ENCODE measurements around the gene ZGLP1. TPM values are rescaled to one million over a fixed set of nuclear protein-coding genes. Genes with fewer than 3 reads are reported as not detected.
A peak's percentile ranks its signal among the peaks of the same experiment; 100 is the strongest.

Gene ZGLP1
- total RNA-seq, 1 donor from 2014 or later: not detected

DNA sequence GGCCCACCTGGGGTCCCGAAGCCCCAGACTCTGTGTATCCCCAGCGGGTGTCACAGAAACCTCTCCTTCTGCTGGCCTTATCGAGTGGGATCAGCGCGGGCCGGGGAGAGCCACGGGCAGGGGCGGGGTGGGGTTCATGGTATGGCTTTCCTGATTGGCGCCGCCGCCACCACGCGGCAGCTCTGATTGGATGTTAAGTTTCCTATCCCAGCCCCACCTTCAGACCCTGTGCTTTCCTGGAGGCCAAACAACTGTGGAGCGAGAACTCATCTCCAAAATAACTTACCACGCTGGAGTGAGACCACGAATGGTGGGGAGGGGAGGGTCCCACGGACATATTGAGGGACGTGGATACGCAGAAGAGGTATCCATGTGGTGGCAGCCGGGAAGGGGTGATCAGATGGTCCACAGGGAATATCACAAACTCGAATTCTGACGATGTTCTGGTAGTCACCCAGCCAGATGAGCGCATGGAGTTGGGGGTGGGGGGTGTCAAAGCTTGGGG lies 20.9 kb downstream of the ZGLP1 start:
- no peak for TF ChIP-seq CTCF (IDR thresholded peaks at IDR 0.05)
- peaks cover 11% of the 10 kb centered on the region for H3K27me3 ChIP-seq
- intact Hi-C loops (cut with DNase I): no loop called here
- peaks cover 5 to 8% of the 10 kb centered on the region in 2 donors for H3K36me3 ChIP-seq
- no peaks in the 10 kb centered on the region for H3K9me3 ChIP-seq
- H3K4me3 ChIP-seq: peak overlapping the region; percentile 31 to 62
- H3K27ac ChIP-seq: no peak overlapping the region
- peaks cover 9 to 34% of the 10 kb centered on the region in 2 donors for H3K4me1 ChIP-seq
- DNase-seq (ENCODE audit: low spot score in 2 of 2): no peak

DNA sequence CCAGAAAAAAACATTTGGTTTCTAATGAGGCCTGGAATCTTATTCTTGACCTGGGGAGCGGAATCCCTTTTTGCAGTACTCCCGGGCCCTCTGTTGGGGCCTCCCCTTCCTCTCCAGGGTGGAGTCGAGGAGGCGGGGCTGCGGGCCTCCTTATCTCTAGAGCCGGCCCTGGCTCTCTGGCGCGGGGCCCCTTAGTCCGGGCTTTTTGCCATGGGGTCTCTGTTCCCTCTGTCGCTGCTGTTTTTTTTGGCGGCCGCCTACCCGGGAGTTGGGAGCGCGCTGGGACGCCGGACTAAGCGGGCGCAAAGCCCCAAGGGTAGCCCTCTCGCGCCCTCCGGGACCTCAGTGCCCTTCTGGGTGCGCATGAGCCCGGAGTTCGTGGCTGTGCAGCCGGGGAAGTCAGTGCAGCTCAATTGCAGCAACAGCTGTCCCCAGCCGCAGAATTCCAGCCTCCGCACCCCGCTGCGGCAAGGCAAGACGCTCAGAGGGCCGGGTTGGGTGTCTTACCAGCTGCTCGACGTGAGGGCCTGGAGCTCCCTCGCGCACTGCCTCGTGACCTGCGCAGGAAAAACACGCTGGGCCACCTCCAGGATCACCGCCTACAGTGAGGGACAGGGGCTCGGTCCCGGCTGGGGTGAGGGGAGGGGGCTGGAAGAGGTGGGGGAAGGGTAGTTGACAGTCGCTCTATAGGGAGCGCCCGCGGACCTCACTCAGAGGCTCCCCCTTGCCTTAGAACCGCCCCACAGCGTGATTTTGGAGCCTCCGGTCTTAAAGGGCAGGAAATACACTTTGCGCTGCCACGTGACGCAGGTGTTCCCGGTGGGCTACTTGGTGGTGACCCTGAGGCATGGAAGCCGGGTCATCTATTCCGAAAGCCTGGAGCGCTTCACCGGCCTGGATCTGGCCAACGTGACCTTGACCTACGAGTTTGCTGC lies 22.5 kb downstream of the ZGLP1 start, which contains the start of gene ICAM4:
ICAM4 (plus strand) TSS at position 153 of the 935 bp plus-strand sequence; CDS start at position 211, 58 bp downstream.
- peaks cover 5 to 8% of the 10 kb centered on the region in 2 donors for H3K36me3 ChIP-seq
- H3K9me3 ChIP-seq: no peaks in the 10 kb centered on the region
- peak within 1 kb of the TSS in 1 of 2 donors; percentile 43 for H3K4me3 ChIP-seq
- H3K27ac ChIP-seq: no peak within 1 kb of the TSS
- peaks cover 9 to 29% of the 10 kb centered on the region in 2 donors for H3K4me1 ChIP-seq
- peaks cover 8% of the 10 kb centered on the region for H3K27me3 ChIP-seq
- intact Hi-C loops (cut with DNase I): no loop called here
- no peak for DNase-seq (ENCODE audit: low spot score in 2 of 2)
- no peak for TF ChIP-seq CTCF (IDR thresholded peaks at IDR 0.05)

- Histone ChIP-seq H3K9me3 (no peaks in the 10 kb centered on the region), H3K27me3 (peaks cover 5% of the 10 kb centered on the region), H3K27ac (no peak overlapping the region), H3K36me3 (peaks cover 5 to 8% of the 10 kb centered on the region in 2 donors), H3K4me3 (no peak overlapping the region), H3K4me1 (peaks cover 9 to 13% of the 10 kb centered on the region in 2 donors)
- no peak for DNase-seq (ENCODE audit: low spot score in 2 of 2)
- intact Hi-C loops (cut with DNase I): no loop called here
- TF ChIP-seq CTCF (IDR thresholded peaks at IDR 0.05): no peak
Measured at GRCh38 chr19:10285393-10285792, 24.2 kb downstream of the ZGLP1 start.

DNA sequence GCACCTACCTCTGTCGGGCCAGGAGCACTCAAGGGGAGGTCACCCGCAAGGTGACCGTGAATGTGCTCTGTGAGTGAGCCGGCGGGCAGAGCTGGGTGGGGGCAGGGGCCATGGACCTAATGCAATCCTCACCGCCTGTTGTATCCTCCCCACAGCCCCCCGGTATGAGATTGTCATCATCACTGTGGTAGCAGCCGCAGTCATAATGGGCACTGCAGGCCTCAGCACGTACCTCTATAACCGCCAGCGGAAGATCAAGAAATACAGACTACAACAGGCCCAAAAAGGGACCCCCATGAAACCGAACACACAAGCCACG lies 24.7 kb downstream of the ZGLP1 start:
- intact Hi-C loops (cut with DNase I): no loop called here
- peaks cover 7 to 9% of the 10 kb centered on the region in 2 donors for H3K4me1 ChIP-seq

More for the DNA sequence above, 24.7 kb downstream of the ZGLP1 start:
- no peaks in the 10 kb centered on the region for H3K9me3 ChIP-seq
- H3K27me3 ChIP-seq: peaks cover 5% of the 10 kb centered on the region
- no peak overlapping the region for H3K4me3 ChIP-seq
- no peak overlapping the region for H3K27ac ChIP-seq
- peaks cover 5 to 8% of the 10 kb centered on the region in 2 donors for H3K36me3 ChIP-seq
- no peak for TF ChIP-seq CTCF (IDR thresholded peaks at IDR 0.05)
- no peak for DNase-seq (ENCODE audit: low spot score in 2 of 2)
